GM21526 (cell line): ENCODE data around the gene ELMO1.

Experiments
- ATAC-seq: cut with Tn5 transposase; IDR thresholded peaks from one replicate; pipeline ENCODE4 v1.9.1; 2021; ENCODE audit warnings: moderate library complexity; ENCODE audit not compliant: unreplicated experiment, low FRiP score

Gene ELMO1

GRCh38 chr7:37283716-37284115 is 164.9 kb downstream of the ELMO1 start:
- ATAC-seq, result no peak

DNA sequence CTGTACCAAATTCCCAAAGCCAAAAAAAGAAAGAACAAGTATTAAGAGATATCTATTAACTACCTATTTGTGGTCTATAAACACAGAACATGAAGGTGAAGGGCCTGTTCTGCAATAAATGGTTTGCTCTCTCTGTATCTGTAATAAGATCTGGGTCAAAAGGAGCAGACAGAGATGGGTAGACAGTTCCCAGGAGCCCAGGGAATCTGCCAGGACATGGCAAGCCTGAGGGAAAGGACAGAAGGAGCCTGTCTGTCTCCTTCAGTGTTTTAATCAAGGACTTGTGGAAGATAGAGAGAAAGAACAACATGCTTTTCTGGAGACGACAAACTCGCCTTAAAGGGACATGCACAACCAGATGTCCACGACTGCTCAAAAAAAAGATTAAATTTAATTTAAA is 165.7 kb downstream of the ELMO1 start:
- no peak for ATAC-seq

- ATAC-seq, result no peak
Observed at GRCh38 chr7:37282093-37282444, 166.6 kb downstream of the ELMO1 start.

DNA sequence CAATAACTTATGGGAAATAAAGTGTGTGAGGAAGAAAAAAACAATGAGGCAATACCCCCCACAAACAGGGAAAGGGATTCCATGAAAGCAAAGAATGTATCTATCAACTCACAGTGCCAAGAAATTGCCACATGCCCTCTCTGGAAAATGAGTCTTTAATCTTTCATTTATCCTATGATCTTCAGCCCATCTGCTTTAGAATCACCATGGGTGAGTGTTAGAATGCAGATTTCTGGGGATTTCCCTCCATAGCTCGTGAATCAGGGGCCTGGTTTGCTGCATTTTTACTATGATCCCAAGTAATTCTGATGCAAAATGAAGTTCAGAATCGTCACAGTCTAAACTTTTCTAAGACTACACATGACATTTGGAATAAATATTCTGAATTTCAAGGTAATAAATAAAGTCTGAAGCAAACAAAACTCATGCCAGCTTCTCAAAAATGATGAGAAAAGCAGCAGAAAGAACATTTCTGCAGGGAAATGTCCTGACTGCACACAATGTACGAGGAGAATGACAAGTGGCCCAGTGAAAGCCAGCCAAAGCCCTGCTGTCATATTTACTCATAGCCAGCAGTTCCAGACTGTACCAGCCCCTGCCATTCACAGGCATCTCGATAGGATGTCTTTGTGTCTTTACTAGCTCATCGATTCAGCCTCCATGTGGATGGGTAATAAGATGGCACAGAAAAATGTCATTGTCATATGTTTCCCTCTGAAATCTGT is 167.1 kb downstream of the ELMO1 start:
- no peak for ATAC-seq

- no peak for ATAC-seq
Observed at GRCh38 chr7:37277513-37277912, 171.2 kb downstream of the ELMO1 start.

DNA sequence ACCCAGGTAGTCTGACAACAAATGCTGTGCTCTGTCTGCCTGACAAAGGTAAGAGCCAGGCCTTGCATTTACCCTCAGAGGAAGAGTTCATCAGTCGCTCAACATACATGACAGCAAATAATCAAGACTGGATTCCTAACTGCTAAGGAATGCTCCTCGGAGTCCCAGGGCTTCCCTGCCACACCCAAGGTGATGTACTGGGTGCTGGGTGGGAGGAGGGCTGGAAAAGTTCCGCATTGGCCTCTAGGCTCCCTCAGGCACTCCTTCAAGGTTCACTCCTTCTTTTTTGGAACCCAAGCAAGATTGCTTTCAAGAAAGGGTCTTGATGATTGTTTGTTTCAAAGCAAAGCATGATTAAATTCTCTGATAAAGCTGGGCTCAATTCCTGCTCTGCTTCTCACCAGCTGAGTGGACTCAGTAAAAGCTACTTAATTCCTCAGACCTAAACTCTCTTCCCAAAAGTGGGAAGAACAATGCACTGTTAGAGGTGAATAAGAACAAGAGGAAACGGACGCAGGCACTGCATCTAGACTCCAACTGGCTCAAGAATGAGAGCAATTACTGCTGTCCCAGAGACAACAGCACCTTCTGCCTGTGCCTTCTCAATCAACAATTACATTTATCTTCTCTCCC is 173.5 kb downstream of the ELMO1 start:
- ATAC-seq, result no peak

GRCh38 chr7:37273891-37274290 is 174.8 kb downstream of the ELMO1 start:
- ATAC-seq, result no peak

DNA sequence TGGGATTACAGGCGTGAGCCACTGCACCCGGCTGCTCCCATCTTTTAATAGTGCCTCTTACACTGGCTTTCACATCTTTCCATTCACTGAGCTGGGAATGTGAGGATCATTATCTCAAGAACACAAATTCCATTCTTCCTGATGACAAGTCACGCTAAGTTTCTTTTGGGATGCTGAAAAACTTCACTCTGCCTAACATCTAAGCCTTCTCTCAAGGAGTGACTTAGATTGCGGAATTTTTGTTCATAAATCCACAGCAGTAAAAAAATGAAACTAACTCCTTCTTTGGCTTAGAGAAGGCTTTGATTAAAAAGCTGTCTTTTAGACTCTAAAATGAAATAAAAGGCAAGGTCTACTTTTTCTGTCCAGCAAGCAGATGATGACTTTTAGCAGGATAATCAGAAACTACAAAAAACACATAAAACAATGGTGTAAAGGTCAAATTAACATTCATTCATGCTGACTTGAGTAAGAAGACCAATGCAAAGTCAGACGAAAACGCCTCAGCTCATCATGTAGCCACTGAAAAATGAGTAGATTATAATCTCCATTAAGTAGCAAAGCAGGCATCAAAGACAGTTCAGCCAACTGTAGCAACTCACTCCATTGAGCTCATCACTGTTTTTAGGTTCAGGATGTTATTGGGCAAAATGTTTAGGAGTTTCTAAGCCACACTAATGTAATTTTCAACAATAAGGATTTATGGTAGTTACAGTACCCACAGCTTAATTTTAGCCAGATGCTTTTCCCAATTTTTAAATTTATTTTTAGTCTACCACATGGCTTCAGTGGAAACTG is 178.8 kb downstream of the ELMO1 start:
- no peak for ATAC-seq

DNA sequence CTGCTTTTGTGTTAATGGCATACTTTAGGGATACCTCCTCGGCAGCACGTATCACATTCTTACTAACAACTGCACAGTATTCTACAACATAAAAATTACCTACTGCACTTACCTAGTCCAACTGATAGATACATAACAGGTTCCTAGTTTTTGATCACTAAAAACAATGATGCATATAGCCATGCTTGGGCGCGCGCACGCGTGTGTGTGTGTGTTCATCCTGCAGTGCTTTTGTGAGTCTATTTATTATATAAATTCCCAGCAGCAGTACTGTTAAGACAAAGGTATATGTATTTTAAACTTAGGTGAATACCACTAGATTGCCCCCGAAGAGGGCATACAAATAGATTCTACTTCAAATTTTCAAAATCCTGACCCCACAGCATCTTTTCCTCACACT is 181.4 kb downstream of the ELMO1 start:
- ATAC-seq, result no peak

DNA sequence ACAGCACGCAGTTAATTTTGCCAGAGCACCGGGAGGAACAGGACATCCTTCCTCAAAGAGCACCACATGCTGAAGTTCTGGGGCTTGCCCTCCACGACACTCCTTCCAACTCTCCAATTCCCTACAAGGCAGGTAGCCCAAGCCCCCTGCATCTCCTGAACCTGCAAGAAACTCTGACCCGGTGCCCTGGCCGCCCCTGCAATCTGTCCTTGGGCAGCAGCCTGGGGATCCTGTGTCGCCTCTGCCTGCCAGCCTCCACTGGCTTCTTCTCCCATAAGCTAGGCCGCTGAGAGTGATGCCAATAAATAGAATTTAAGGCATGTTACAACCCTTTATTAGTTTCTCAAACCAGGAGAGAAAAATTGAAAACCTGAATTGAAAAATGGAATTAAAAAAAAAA is 182.8 kb downstream of the ELMO1 start:
- no peak for ATAC-seq

GRCh38 chr7:37265006-37265405 is 183.7 kb downstream of the ELMO1 start:
- ATAC-seq, result no peak

GRCh38 chr7:37262181-37262580 is 186.5 kb downstream of the ELMO1 start:
- ATAC-seq, result no peak

GRCh38 chr7:37259319-37259821 is 189.3 kb downstream of the ELMO1 start:
- no peak for ATAC-seq

- ATAC-seq, result no peak
Observed at GRCh38 chr7:37256631-37257030, 192.0 kb downstream of the ELMO1 start.

DNA sequence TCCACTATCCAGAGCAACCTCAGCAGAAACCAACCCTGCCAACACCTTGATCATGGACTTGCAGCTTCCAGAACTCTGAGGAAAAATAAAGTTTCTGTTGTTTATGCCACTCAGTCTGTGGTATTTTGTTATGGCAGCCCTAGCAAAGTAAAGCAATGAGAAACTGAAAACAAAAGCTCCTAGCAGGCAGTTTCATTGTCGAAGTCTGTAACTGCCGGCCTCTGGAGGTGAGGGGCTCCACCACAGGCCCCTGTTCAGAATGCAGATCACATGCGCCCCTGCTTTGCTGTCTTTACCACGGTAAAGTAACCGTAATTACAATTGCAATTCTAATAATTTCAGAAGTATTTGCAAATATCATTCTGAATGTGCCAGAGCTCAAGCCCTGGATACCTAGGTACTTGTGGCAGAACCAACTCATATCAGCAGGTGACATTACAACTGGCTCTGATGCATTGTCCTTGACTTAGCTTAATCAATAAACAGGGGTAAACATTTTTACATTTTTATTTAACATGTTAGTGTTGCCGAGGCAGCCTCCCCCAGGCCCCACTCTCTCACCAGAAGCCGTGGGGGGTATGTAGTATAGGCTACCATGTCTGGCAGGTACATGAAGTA is 193.2 kb downstream of the ELMO1 start:
- ATAC-seq, result no peak

GRCh38 chr7:37251222-37251621 is 197.4 kb downstream of the ELMO1 start:
- ATAC-seq, result no peak

- ATAC-seq, result no peak
Observed at GRCh38 chr7:37249240-37249639, 199.4 kb downstream of the ELMO1 start.

GRCh38 chr7:37248396-37248861 is 200.2 kb downstream of the ELMO1 start:
- no peak for ATAC-seq

DNA sequence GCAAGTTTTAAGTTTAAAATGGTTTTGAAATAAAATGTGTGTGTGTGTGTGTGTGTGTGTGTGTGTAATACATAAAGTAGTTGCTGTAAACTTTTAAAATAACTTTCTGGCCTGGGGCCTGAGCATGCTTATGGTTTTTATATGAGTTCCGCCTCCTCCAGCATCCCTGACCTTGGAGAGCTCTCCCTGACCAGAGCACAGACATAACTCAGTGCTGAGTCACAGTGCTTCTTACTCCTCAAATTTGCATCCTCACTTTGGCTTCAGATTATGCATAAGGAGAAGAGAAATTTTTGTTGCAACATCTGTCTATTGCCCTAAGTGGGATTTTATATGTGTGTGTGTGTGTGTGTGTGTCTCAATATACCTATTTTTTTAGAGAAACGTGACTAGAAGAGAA is 200.8 kb downstream of the ELMO1 start:
- ATAC-seq, result no peak

DNA sequence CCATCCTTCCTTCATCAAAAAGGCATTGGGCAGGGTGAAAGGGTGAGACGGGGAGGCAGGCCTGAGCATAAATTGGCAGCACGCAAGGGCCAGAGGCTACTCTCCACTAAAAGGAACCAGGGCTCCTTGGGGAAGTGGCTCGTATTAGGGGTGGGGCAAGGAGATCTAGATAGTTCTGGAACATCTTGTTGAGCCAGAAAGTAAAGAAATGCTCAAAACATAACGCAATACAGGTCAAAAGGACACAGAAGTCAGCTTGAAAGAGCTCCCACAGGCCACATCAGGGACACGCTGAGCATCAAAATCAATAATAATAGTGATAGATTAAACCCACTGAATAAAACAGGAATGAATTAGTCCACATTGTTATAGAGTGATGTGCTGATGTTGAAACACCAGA is 203.1 kb downstream of the ELMO1 start:
- no peak for ATAC-seq

- no peak for ATAC-seq
Observed at GRCh38 chr7:37236906-37237305, 211.8 kb downstream of the ELMO1 start.
